ENCODE results near the gene SLC7A7. TPM values are rescaled to one million over a fixed set of nuclear protein-coding genes. Genes with fewer than 3 reads are reported as not detected.

Gene SLC7A7
- total and polyA plus RNA-seq, 8 donors: 3.1 to 29.4 (median 8.1) TPM; not detected in 2

- peaks cover 61 to 66% (median 64%) of the 10 kb centered on the region in 4 donors for H3K36me3 ChIP-seq
These were observed 29.2 kb upstream of the SLC7A7 start for GRCh38 chr14:22844221-22845102.

GRCh38 chr14:22843123-22843925 lies 28.1 kb upstream of the SLC7A7 start:
- Histone ChIP-seq H3K4me3 (no peak overlapping the region), H3K4me1 (peaks cover 40 to 85% (median 60%) of the 10 kb centered on the region in 4 donors), H3K27me3 (no peaks in the 10 kb centered on the region), H3K36me3 (peaks cover 61 to 66% (median 64%) of the 10 kb centered on the region in 4 donors), H3K27ac (peak overlapping the region in 3 of 5 donors; percentile 30 to 96 (median 90)), H3K9me3 (no peaks in the 10 kb centered on the region)
- intact Hi-C loops (cut with DNase I; ENCODE audit: low total_unique reads): loop anchor here (10.0 kb wide), 1 partner anchor 289 kb away; no protein-coding TSS in a partner anchor
- no peak for TF ChIP-seq EP300 (IDR thresholded peaks at IDR 0.05)
- no peak for TF ChIP-seq POLR2AphosphoS5 (IDR thresholded peaks at IDR 0.05)
- no peak for TF ChIP-seq CTCF (IDR thresholded peaks at IDR 0.05)
- no peak for TF ChIP-seq POLR2A (IDR thresholded peaks at IDR 0.05)
- DNase-seq: no peak
- 81 to 91% (median 87%) methylated on average over 21 of the region's 21 CpGs for WGBS, 5 donors

More at GRCh38 chr14:22844221-22845102, 29.2 kb upstream of the SLC7A7 start:
- intact Hi-C loops (cut with DNase I; ENCODE audit: low total_unique reads): loop anchor here (10.0 kb wide), 1 partner anchor 290 kb away; no protein-coding TSS in a partner anchor
- H3K9me3 ChIP-seq: no peaks in the 10 kb centered on the region
- 83 to 93% (median 88%) methylated on average over 21 to 22 of the region's 22 CpGs for WGBS, 5 donors
- DNase-seq: no peak
- H3K4me1 ChIP-seq: peaks cover 40 to 85% (median 58%) of the 10 kb centered on the region in 4 donors
- H3K4me3 ChIP-seq: no peak overlapping the region
- no peaks in the 10 kb centered on the region for H3K27me3 ChIP-seq
- TF ChIP-seq POLR2AphosphoS5 (IDR thresholded peaks at IDR 0.05) (no peak), CTCF (IDR thresholded peaks at IDR 0.05) (no peak), EP300 (IDR thresholded peaks at IDR 0.05) (no peak), POLR2A (IDR thresholded peaks at IDR 0.05) (no peak)
- H3K27ac ChIP-seq: peak overlapping the region in 3 of 5 donors; percentile 42 to 90 (median 52)

- Histone ChIP-seq H3K27ac (peak overlapping the region in 3 of 5 donors; percentile 30 to 96 (median 90)), H3K4me1 (peaks cover 32 to 85% (median 60%) of the 10 kb centered on the region in 4 donors), H3K4me3 (no peak overlapping the region), H3K27me3 (no peaks in the 10 kb centered on the region), H3K9me3 (no peaks in the 10 kb centered on the region), H3K36me3 (peaks cover 61 to 66% (median 64%) of the 10 kb centered on the region in 4 donors)
- no peak for DNase-seq
- intact Hi-C loops (cut with DNase I; ENCODE audit: low total_unique reads): loop anchor here (10.0 kb wide), 1 partner anchor 288 kb away; no protein-coding TSS in a partner anchor
- TF ChIP-seq POLR2AphosphoS5 (IDR thresholded peaks at IDR 0.05): no peak
- TF ChIP-seq EP300 (IDR thresholded peaks at IDR 0.05): no peak
- TF ChIP-seq POLR2A (IDR thresholded peaks at IDR 0.05): no peak
- TF ChIP-seq CTCF (IDR thresholded peaks at IDR 0.05): no peak
- WGBS, 5 donors: 87 to 92% (median 90%) methylated on average over 27 to 28 of the region's 28 CpGs
These were observed 27.2 kb upstream of the SLC7A7 start for GRCh38 chr14:22842211-22843122.
